ENCODE data around the gene SEC14L6.
"Not testable (repeated sequence)": the region's sequence is repeated elsewhere in the genome, so short reads cannot be mapped to it uniquely, and the experiment has no call there.

The SEC14L6 gene

DNA sequence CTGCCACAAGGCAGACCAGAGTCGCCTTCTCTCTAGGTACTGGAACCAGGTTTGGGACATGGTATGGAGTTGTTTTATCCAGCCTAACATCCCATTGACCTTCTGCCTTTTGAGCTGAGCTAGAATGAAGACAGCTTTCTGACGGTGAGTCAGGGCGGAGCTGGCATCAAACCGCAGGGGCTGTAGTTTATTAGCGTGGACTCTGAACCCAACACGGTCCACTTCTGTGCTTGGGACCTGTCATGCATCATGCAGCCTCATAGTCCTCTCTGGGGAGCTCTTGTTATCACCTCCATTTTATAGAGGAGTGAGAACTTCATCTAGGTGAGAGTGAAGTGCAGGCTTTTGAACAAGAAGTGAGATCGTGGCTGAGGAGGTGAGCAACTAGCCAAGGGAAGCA is 19.6 kb upstream of the SEC14L6 start:
- DNase-seq = no peak

GRCh38 chr22:30565341-30565740 is 18.8 kb upstream of the SEC14L6 start:
- no peak for DNase-seq

DNA sequence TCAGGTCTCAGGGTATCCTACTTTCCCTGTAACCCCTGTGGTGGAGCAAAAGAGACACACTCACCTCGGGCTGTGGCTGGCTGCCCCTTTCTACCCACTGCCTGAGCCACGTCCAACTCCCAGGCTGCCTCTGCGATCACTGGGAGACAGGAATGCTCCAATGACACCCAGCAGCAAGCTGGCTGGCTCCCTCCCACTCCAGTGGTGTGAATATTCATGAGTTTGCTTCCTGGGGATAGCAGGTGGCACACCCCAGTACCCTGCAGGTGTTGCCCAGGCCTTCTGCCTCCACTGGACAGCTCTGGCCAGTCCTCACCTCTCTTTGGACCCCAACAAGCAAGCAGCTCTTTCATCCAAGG is 18.2 kb upstream of the SEC14L6 start:
- no peak for DNase-seq

GRCh38 chr22:30564045-30564760 is 17.7 kb upstream of the SEC14L6 start:
- DNase-seq = no peak

DNA sequence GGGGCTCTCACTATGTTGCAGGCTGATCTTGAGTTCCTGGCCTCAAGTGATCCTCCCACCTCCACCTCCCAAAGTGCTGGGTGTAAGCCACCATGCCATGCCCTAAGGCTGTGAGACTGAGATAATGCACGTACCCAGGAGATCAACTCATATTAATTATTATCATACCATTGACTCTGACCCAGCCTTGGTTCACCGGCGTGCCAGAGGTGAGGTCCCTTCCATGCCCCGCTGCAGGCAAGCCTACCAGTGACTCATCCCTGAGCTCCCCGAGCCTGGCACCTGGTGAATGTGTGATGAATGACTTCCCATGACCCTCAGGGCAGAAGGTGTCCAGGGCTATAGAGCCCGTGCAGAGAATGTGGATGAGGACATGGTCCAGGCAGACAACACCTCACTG is 15.8 kb upstream of the SEC14L6 start:
- DNase-seq = no peak

- no peak for DNase-seq
Measured at GRCh38 chr22:30561402-30562189, 15.1 kb upstream of the SEC14L6 start.

- DNase-seq = not testable (repeated sequence)
Measured at GRCh38 chr22:30560643-30561202, 14.2 kb upstream of the SEC14L6 start.

- no peak for DNase-seq
Measured at GRCh38 chr22:30559889-30560288, 13.3 kb upstream of the SEC14L6 start.

DNA sequence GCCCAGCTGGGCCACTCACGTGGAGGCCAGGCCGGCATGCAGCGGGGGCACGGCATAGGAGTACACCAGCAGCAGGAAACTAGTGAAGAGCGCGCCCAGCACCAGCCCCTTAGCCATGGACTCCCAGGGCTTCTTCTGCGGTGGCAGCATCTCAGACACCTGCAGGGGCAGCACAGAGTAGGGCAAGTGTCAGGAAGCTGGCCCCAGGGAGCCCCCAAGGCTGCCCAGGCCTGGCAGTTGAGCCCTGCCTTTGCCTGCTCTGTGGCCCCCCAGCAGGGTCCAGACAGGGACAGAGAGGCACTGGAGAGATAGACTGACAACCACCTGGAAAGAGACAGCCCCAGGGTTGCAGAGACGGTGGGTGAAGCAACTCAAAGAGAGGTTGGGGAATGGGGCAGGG is 10.7 kb upstream of the SEC14L6 start:
- no peak for DNase-seq

GRCh38 chr22:30556388-30556787 is 9.8 kb upstream of the SEC14L6 start:
- DNase-seq = no peak

GRCh38 chr22:30555282-30556210 is 9.0 kb upstream of the SEC14L6 start:
- no peak for DNase-seq

DNA sequence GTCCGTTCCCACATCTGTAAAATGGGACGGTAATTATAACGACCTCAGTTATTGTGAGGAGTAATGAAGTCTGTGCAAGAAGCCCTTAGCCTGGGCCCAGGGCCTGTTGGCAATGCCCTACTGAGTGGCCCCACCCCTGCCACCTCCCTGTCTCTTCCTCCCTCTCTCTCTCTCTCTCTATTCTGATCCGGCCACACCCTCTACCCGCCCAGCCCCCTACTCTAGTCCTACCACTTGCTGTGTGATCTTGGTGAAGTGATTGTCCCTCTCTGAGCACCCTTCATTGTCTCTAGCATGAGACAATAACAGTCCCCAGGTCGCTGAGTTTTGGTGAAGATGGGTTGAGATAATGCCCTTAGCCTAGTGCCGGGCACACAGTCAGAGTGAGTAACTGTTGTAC is 7.4 kb upstream of the SEC14L6 start:
- no peak for DNase-seq

- no peak for DNase-seq
Measured at GRCh38 chr22:30552719-30553118, 6.2 kb upstream of the SEC14L6 start.

- not testable (repeated sequence) for DNase-seq
Measured at GRCh38 chr22:30551813-30552212, 5.3 kb upstream of the SEC14L6 start.

DNA sequence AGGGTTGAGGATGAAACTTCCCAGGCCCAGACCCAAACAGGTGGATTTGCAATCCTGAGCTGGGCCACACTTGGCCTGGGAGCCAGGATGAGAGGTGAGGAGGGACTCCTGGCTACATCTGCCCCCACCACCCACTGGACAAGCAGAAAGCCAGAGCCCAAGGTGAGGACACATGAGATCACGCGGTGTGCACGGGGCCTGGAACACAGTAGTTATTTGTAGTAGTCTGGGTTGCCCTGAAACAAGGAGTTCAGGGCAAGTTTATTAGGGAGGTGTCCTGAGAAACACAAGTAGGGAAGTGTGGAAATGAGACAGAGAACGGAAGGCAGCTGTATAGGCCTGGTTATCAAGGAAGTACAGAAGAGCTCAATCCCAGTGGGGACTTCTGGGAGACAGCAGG is 647 bp upstream of the SEC14L6 start:
- DNase-seq = no peak

- DNase-seq = no peak
Measured at GRCh38 chr22:30542811-30543188, 3.7 kb downstream of the SEC14L6 start.

- DNase-seq = no peak
Measured at GRCh38 chr22:30541961-30542810, 4.4 kb downstream of the SEC14L6 start.

DNA sequence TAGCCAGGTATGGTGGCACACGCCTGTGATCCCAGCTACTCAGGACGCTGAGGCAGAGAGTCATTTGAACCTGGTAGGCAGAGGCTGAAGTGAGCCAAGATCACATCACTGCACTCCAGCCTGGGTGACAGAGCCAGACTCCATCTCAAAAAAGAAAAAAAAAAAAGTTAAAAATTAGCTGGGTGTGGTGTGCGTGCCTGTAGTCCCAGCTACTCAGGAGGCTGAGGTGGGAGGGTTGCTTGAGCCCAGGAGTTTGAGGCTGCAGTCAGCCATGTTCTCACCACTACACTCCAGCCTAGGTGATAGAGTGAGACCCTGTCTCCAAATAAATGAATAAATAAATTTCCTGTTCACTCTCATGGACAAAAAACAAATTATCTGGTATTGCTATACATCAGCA is 5.0 kb downstream of the SEC14L6 start:
- DNase-seq = not testable (repeated sequence)

- DNase-seq = no peak
Measured at GRCh38 chr22:30539368-30539767, 7.2 kb downstream of the SEC14L6 start.

GRCh38 chr22:30538280-30538679 is 8.3 kb downstream of the SEC14L6 start:
- DNase-seq = peak; percentile 47

DNA sequence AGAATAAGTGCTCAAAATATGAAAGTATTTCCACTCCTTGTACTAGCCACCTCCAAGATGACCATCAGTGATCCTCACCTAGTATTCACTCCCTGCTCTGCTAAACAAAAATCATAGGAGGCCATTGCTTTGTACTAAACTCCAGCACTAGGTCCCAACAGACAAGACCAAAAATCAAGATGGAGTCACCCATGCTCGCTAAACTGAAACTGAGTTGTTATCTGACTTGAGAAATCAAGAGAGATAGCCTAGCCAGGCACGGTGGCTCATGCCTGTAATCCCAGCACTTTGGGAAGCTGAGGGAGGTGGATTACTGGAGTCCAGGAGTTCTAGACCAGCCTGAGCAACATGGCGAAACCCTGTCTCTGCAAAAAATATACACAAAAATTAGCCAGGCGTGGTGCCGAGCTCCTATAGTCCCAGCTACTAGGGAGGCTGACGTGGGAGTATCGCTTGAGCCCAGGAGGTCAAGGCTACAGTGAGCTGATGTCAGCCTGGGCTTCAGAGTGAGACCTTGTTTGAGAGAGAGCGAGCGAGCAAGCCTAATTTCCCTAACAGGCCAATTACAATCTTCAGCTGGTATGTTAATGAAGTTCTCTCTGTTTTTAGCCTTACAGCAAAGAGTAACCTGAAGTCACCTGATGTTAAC is 9.3 kb downstream of the SEC14L6 start:
- DNase-seq = no peak

GRCh38 chr22:30535182-30535581 is 11.4 kb downstream of the SEC14L6 start:
- no peak for DNase-seq

Data from fibroblast of skin of right biceps (primary cell).